Measurements from ENCODE around the gene ZNF33A. TPM values are rescaled to one million over a fixed set of nuclear protein-coding genes. Genes with fewer than 3 reads are reported as not detected.
A peak's percentile ranks its signal among the peaks of the same experiment; 100 is the strongest.
"Not testable (repeated sequence)": the region's sequence is repeated elsewhere in the genome, so short reads cannot be mapped to it uniquely, and the experiment has no call there.

Gene ZNF33A
- total and polyA plus RNA-seq, 11 donors, result 8.9 to 29.7 (median 18.3) TPM

DNA sequence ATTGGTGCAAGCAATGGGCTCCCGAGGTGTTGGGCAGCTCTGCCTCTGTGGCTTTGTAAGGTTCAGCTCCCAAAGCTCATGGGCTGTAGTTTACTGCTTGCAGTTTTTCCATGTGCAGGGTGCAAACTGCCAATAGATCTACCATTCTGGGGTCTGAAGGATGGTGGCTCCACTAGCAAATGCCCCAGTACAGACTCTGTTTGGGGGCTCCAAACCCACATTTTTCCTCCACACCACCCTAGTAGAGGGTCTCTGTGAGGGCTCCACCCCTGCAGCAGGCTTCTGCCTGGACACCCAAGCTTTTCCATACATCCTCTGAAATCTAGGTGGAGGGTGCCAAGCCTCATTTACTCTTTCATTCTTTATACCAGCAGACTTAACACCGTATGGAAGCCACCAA is 66.2 kb downstream of the ZNF33A start:
- no peaks in the 10 kb centered on the region for H3K4me1 ChIP-seq
- 66 to 78% (median 73%) methylated on average over 2 of the region's 2 CpGs for WGBS, 4 donors
- peaks cover 0 to 3% (median 0%) of the 10 kb centered on the region in 9 donors for H3K27me3 ChIP-seq
- no peaks in the 10 kb centered on the region for H3K36me3 ChIP-seq
- H3K9me3 ChIP-seq, result peaks cover 0 to 8% (median 0%) of the 10 kb centered on the region in 12 donors
- H3K27ac ChIP-seq, result no peak overlapping the region
- DNase-seq (no peak), ATAC-seq (no peak)
- no peak overlapping the region for H3K4me3 ChIP-seq
- intact Hi-C loops (cut with DNase I), result no loop called here
- no peak for TF ChIP-seq POLR2A (IDR thresholded peaks at IDR 0.05)
- TF ChIP-seq, protein P1, sequence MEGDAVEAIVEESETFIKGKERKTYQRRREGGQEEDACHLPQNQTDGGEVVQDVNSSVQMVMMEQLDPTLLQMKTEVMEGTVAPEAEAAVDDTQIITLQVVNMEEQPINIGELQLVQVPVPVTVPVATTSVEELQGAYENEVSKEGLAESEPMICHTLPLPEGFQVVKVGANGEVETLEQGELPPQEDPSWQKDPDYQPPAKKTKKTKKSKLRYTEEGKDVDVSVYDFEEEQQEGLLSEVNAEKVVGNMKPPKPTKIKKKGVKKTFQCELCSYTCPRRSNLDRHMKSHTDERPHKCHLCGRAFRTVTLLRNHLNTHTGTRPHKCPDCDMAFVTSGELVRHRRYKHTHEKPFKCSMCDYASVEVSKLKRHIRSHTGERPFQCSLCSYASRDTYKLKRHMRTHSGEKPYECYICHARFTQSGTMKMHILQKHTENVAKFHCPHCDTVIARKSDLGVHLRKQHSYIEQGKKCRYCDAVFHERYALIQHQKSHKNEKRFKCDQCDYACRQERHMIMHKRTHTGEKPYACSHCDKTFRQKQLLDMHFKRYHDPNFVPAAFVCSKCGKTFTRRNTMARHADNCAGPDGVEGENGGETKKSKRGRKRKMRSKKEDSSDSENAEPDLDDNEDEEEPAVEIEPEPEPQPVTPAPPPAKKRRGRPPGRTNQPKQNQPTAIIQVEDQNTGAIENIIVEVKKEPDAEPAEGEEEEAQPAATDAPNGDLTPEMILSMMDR (IDR thresholded peaks at IDR 0.05), result no peak

DNA sequence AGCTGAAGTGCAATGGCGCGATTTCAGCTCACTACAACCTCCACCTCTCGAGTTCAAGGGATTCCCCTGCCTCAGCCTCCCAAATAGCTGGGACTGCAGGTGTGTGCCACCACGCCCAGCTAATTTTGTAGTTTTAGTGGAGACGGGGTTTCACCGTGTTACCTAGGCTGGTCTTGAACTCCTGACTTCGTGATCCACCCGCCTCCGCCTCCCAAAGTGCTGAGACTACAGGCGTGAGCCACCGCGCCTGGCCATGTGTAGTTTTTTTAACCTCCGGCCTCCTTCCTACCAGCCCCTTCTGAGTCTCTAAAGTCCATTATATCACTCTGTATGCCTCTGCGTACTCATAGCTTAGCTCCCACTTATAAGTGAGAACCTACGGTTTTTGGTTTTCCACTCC is 82.8 kb downstream of the ZNF33A start:
- H3K4me3 ChIP-seq, result peak overlapping the region in 9 of 12 donors; percentile 62 to 97 (median 86)
- H3K27me3 ChIP-seq, DNase-seq, ATAC-seq: not testable (repeated sequence)
- peak overlapping the region in 3 of 12 donors; percentile 64 to 91 (median 74) for H3K27ac ChIP-seq
- intact Hi-C loops (cut with DNase I), result loop anchor here in 7 of 10 donors (5.0 to 10.0 kb wide), 6 partner anchors 79 to 239 kb away; partner anchors contain the start of genes ZNF248 (in 6 of the 7), ZNF25 (in 5 of the 7) and ZNF33A (in 4 of the 7)
- peaks cover 0 to 14% (median 8%) of the 10 kb centered on the region in 12 donors for H3K4me1 ChIP-seq
- WGBS, 4 donors, result 93 to 98% (median 94%) methylated on average over 15 of the region's 15 CpGs
- peaks cover 0 to 28% (median 26%) of the 10 kb centered on the region in 9 donors for H3K36me3 ChIP-seq
- H3K9me3 ChIP-seq, result peaks cover 0 to 11% (median 0%) of the 10 kb centered on the region in 12 donors

DNA sequence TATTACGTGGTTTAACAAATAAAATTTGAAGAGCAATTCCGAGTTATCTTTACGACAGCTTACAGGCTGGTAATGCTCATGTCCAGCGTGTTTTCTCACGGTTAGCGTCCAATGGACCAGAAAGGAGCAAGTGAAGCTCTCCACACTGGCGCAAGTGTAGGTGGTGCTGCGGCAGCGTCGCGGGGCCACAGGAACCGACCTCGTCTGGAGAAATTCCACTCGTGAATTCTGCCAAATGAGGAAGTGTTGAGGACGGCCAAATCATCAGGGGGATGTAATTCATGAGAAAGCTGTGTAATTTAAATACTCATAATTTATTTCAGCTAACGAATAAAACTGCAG is 83.3 kb downstream of the ZNF33A start:
- DNase-seq (peak in 1 of 5 donors; percentile 8), ATAC-seq (peak; percentile 3 to 48 (median 18))
- Histone ChIP-seq H3K9me3 (peaks cover 0 to 15% (median 0%) of the 10 kb centered on the region in 12 donors), H3K4me1 (peaks cover 0 to 14% (median 8%) of the 10 kb centered on the region in 12 donors), H3K27me3 (no peaks in the 10 kb centered on the region), H3K27ac (peak overlapping the region in 9 of 12 donors; percentile 64 to 91 (median 85)), H3K36me3 (peaks cover 0 to 33% (median 31%) of the 10 kb centered on the region in 9 donors), H3K4me3 (peak overlapping the region; percentile 43 to 97 (median 86))
- TF ChIP-seq, protein P1 (IDR thresholded peaks at IDR 0.05), result no peak
- TF ChIP-seq POLR2A (IDR thresholded peaks at IDR 0.05), result no peak
- intact Hi-C loops (cut with DNase I), result loop anchor here in 8 of 10 donors (1.0 to 10.0 kb wide), 9 partner anchors 79 to 239 kb away; partner anchors contain the start of genes ZNF25 (in 8 of the 8), ZNF248 (in 6 of the 8) and ZNF33A (in 5 of the 8)
- 10 to 13% (median 11%) methylated on average over 16 of the region's 16 CpGs for WGBS, 4 donors

DNA sequence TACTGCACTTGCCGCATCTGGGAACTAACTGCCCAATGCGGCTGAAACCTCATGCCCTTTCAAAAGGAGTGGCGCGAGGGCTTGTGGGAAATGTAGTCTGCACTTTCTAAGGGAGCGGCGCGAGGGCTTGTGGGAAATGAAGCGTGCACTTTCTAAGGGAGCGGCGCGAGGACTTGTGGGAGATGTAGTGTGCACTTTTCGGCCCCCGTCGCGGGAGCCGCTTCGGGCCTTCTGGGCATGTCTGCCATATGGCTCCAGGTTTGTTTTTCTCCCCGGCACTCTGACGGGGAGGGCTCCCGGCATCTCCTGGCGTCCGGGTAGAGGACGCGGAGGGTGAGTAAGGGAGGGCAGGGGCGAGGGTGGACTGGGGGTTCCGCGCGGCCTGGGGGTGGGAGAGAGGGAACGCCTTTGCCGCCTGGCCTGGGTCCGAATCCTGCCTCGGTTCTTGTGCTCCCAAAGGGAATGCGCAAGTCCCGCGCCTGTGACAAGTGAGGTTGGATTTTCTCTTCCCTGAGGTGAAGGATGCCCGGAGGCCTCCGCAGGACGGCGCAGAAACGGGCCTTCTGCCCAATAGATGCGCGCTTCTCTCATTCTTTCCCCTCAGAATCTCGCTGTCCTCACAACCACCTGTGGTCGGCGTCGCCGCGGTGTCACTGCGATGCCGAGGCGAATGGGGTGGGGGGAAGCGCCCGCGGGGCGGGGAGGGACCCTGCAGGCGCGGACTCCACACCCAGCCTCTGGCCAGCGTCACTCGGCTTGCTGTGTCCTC is 83.9 kb downstream of the ZNF33A start, which contains the start of gene ZNF37A:
Gene ZNF37A (plus strand): TSS at position 180 of the 769 bp plus-strand sequence. CDS start 2,281 bp downstream, outside the sequence.
- Histone ChIP-seq H3K4me3 (peak within 1 kb of the TSS; percentile 43 to 97 (median 86)), H3K9me3 (peaks cover 0 to 20% (median 2%) of the 10 kb centered on the region in 12 donors), H3K4me1 (peaks cover 0 to 14% (median 8%) of the 10 kb centered on the region in 12 donors), H3K36me3 (peaks cover 0 to 38% (median 36%) of the 10 kb centered on the region in 9 donors), H3K27me3 (no peaks in the 10 kb centered on the region), H3K27ac (peak within 1 kb of the TSS; percentile 53 to 91 (median 82))
- intact Hi-C loops (cut with DNase I), result loop anchor here in 8 of 10 donors (1.0 to 10.0 kb wide), 9 partner anchors 80 to 240 kb away; partner anchors contain the start of genes ZNF25 (in 8 of the 8), ZNF248 (in 6 of the 8) and ZNF33A (in 5 of the 8)
- whole genome bisulfite sequencing, 4 donors, result 0 to 1% (median 1%) methylated on average over 19 to 59 of the region's 59 CpGs
- TF ChIP-seq, protein P1 (IDR thresholded peaks at IDR 0.05), result peak in 1 of 12 donors; percentile 8
- peak in 1 of 2 donors; percentile 89 for TF ChIP-seq POLR2A (IDR thresholded peaks at IDR 0.05)
- DNase-seq (peak; percentile 92 to 97 (median 94)), ATAC-seq (peak; percentile 99 to 100 (median 99))

Measured in heart left ventricle (tissue), 16 donors.